GM12865 (cell line): ENCODE results near the gene SRP14.
"Not testable (repeated sequence)": the region's sequence is repeated elsewhere in the genome, so short reads cannot be mapped to it uniquely, and the experiment has no call there.

Experiments
- DNase-seq: peaks from one replicate; pipeline ENCODE4 v3.0.0; 2010; ENCODE audit warnings: low read depth
- H3K4me3 ChIP-seq: 2 replicates; pipeline ENCODE4 v1.5.1; 2011; ENCODE audit warnings: mild to moderate bottlenecking, low read depth, low read length, control low read depth
- TF ChIP-seq, protein P1 (sequence below): IDR thresholded peaks from 2 replicates; pipeline ENCODE4 v1.5.1; 2011; ENCODE audit warnings: low read length, control low read depth, low read depth, inconsistent platforms; ENCODE audit not compliant: insufficient read depth; ENCODE audit errors: missing control alignments

The SRP14 gene

DNA sequence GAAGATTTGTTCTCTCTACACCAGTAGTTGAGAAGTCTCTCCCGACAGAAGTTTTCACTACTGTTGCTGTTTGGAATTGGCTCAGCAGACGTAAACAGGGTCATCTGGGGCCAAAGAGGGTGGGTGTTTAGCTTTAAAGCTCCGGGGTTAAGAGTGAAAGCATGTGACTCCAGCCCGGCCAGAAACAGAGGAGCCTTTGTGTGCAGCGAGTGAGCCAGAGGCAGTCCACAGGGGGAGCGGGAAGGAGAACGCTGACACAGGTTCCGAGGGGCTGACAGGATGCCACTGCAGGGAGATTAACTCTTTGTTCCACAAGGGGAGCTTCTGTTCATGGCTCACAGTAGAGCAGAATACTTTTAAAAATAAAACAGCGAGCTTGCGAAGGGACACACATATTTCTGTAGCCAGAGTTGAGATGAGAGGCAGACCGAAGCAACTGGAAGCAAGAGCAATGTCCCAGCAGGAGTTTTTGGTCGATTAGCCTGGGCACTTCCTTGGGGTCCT lies 42.8 kb upstream of the SRP14 start:
- no peak overlapping the region for H3K4me3 ChIP-seq
- TF ChIP-seq, protein P1, sequence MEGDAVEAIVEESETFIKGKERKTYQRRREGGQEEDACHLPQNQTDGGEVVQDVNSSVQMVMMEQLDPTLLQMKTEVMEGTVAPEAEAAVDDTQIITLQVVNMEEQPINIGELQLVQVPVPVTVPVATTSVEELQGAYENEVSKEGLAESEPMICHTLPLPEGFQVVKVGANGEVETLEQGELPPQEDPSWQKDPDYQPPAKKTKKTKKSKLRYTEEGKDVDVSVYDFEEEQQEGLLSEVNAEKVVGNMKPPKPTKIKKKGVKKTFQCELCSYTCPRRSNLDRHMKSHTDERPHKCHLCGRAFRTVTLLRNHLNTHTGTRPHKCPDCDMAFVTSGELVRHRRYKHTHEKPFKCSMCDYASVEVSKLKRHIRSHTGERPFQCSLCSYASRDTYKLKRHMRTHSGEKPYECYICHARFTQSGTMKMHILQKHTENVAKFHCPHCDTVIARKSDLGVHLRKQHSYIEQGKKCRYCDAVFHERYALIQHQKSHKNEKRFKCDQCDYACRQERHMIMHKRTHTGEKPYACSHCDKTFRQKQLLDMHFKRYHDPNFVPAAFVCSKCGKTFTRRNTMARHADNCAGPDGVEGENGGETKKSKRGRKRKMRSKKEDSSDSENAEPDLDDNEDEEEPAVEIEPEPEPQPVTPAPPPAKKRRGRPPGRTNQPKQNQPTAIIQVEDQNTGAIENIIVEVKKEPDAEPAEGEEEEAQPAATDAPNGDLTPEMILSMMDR, result no peak
- DNase-seq, result no peak

DNA sequence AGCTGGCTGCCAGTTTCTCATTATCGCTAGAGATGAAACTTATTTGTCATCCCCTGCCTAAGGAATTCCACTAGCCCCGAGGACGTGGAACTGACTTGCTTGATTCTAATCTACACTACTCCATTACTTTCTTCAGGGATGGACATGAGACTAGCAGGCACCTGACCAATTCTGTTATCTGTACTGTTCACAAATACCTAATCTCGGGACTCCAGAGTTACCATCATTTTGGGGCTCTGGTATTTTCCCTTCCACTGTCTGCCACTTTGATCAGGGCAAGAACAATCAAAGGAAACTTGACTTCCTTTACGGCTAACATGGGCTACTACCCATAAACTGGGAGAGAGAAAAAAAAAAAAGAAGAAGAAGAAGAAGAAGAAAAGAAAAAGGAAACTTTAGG lies 41.9 kb upstream of the SRP14 start:
- TF ChIP-seq, protein P1, result no peak
- no peak overlapping the region for H3K4me3 ChIP-seq

DNA sequence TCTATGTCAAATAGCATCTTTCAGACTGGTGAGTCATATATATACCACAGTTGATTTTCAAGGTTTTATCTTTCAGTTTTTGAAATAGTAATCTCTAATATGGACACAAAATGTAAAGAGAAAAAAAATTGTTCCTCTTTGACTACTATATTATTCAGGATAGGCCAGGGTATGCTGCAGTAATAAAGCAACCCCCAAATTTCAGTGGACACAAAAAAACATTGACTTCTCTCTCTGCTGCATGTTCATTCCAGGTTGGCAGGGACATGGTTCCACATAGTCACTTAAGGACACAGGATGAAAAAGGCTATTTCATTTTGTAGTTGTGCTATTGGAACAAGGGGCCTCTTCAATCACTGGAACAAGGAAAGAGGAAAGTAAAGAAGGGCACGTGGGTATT lies 41.1 kb upstream of the SRP14 start:
- TF ChIP-seq, protein P1, result no peak
- DNase-seq, result no peak
- no peak overlapping the region for H3K4me3 ChIP-seq

More for the DNA sequence above, 41.9 kb upstream of the SRP14 start:
- DNase-seq, result no peak

DNA sequence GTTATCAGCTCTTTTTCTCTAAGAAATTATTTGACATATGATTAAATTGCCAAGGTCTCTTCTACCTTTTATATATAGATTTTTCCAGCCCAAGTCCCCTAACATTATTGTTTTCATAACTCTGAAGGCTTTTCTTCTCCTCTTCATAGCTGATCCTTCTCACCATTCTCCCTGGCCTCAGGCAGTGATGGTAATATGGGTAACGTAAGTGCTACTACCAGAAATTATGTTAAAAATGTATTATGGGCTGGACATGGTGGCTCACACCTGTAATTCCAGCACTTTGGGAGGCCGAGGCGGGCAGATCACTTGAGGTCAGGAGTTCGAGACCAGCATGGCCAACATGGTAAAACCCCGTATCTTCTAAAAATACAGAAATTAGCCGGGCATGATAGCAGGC lies 40.5 kb upstream of the SRP14 start:
- TF ChIP-seq, protein P1, result no peak
- no peak for DNase-seq
- H3K4me3 ChIP-seq, result no peak overlapping the region

DNA sequence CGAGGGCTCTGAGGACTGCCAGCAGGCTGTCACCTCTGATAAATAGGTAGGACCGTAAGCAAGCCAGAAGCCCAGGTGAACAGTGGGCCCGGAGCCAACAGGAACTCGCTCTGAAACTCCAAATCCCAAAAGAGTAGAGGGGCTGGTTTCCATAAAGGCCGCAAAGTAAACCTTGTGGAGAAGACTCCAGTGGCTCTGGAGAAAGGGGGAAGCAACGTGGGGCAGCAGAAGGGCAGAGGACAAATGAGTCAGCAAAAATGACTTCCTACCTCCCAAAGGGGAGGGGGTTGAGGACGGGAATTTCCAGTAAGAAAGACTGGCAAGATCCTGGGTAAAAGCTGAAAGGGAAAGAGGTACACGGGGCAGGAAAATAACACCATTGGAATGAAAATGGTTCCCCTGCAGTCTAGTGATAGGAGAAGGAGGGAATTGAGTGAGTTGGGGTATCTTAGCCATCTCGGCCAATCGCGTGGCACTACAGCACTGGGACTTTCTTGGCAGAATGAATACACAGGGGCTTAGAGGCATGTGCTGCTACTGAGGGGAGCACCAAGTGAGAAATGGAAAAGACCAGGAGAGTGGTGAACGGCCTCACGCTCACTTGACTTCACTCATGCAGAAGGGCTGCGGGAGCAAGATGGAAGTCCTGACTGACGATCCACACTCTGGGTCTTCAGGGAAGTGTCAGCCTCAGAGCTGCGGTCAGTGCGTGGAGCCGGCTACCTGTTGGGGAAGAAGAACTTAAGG lies 36.5 kb upstream of the SRP14 start:
- H3K4me3 ChIP-seq, result no peak overlapping the region
- TF ChIP-seq, protein P1, result no peak
- DNase-seq, result no peak

DNA sequence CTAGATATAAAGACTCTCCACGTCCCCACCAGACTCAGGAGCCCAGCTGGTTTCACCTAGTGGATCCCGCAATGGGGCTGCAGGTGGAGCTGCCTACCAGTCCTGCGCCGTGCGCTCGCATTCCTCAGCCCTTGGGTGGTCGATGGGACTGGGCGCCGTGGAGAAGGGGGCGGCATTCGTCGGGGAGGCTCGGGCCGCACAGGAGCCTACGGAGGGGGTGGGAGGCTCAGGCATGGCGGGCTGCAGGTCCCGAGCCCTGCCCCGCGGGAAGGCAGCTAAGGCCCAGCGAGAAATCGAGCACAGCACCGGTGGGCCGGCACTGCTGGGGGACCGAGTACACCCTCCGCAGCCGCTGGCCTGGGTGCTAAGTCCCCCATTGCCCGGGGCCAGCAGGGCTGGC lies 35.7 kb upstream of the SRP14 start:
- DNase-seq, H3K4me3 ChIP-seq: not testable (repeated sequence)

DNA sequence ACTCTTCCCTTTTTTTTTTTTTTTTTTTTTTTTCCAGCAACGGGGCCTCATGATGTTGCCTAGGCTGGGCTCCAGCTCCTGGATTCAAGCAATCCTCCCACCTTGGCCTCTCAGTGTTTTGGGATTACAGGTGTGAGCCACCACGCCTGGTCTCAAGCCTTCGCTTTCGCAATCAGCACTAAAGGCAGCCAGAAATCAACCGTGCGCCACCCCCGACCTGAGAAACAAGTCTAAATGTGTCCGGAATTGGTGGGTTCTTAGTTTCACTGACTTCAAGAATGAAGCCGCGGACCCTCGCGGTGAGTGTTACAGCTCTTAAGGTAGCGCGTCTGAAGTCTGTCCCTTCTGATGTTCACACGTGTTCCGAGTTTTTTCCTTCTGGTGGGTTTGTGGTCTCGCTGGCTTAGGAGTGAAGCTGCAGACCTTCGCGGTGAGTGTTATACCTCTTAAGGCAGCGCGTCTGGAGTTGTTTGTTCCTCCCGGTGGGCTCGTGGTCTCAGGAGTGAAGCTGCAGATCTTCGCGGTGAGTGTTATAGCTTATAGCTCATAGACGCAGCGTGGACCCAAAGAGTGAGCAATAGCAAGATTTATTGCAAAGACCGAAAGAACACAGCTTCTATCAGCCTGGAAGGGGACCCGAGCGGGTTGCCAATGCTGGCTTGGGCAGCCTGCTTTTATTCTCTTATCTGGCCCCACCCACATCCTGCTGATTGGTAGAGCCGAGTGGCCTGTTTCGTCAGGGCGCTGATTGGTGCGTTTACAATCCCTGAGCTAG lies 34.9 kb upstream of the SRP14 start:
- not testable (repeated sequence) for DNase-seq, H3K4me3 ChIP-seq
